HG02610 (cell line): ENCODE measurements around the gene CRACDL.
"Not testable (repeated sequence)": the region's sequence is repeated elsewhere in the genome, so short reads cannot be mapped to it uniquely, and the experiment has no call there.

Experiments used
- ATAC-seq: cut with Tn5 transposase; IDR thresholded peaks from one replicate; pipeline ENCODE4 v1.9.1; 2021; ENCODE audit warnings: mild to moderate bottlenecking, moderate library complexity; ENCODE audit not compliant: unreplicated experiment

Gene CRACDL

GRCh38 chr2:98908931-98909316, 27.1 kb downstream of the CRACDL start:
- ATAC-seq, result no peak

- no peak for ATAC-seq
Measured at GRCh38 chr2:98907966-98908905, 27.8 kb downstream of the CRACDL start.

GRCh38 chr2:98907385-98907784, 28.6 kb downstream of the CRACDL start:
- no peak for ATAC-seq

- ATAC-seq, result no peak
Measured at GRCh38 chr2:98903767-98904485, 32.1 kb downstream of the CRACDL start.

- no peak for ATAC-seq
Measured at GRCh38 chr2:98903064-98903355, 33.0 kb downstream of the CRACDL start.

GRCh38 chr2:98902209-98903063, 33.6 kb downstream of the CRACDL start:
- no peak for ATAC-seq

- no peak for ATAC-seq
Measured at GRCh38 chr2:98901702-98902101, 34.3 kb downstream of the CRACDL start.

GRCh38 chr2:98901291-98901690, 34.7 kb downstream of the CRACDL start:
- ATAC-seq, result no peak

- ATAC-seq, result no peak
Measured at GRCh38 chr2:98900721-98901120, 35.3 kb downstream of the CRACDL start.

- not testable (repeated sequence) for ATAC-seq
Measured at GRCh38 chr2:98899703-98900078, 36.3 kb downstream of the CRACDL start.

- ATAC-seq, result no peak
Measured at GRCh38 chr2:98899041-98899702, 36.9 kb downstream of the CRACDL start.

GRCh38 chr2:98898423-98898841, 37.6 kb downstream of the CRACDL start:
- ATAC-seq, result no peak

- no peak for ATAC-seq
Measured at GRCh38 chr2:98897746-98898145, 38.3 kb downstream of the CRACDL start.

GRCh38 chr2:98896944-98897343, 39.1 kb downstream of the CRACDL start:
- ATAC-seq, result no peak

GRCh38 chr2:98896416-98896815, 39.6 kb downstream of the CRACDL start:
- ATAC-seq, result no peak

GRCh38 chr2:98895901-98896300, 40.1 kb downstream of the CRACDL start:
- no peak for ATAC-seq

- ATAC-seq, result no peak
Measured at GRCh38 chr2:98895221-98895620, 40.8 kb downstream of the CRACDL start.

- ATAC-seq, result no peak
Measured at GRCh38 chr2:98894331-98895000, 41.6 kb downstream of the CRACDL start.

- ATAC-seq, result no peak
Measured at GRCh38 chr2:98893911-98894321, 42.1 kb downstream of the CRACDL start.

- no peak for ATAC-seq
Measured at GRCh38 chr2:98892871-98893270, 43.2 kb downstream of the CRACDL start.
